Measurements from ENCODE around the gene DKK2.

The DKK2 gene

DNA sequence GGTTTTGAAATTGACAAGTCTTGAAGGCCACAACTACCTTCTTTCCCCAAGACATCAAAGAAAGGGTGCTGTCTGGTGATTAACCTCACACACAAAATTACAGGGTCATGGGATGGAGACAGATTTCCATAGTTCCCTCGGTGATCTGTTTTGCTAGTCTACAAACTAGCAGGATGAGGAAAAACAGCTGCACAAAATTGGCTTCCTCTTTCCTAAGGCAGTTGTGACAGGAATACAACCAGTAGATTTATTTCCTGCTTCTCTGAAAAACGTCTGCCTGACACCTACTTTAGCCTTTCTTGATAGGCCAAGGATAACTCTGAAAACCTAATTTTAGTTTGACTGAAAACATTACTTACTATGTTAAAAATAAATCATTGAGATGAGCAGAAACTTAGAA lies 39.6 kb downstream of the DKK2 start:
- in situ Hi-C loops (cut with MboI; ENCODE audit: low sequenced_read_pairs, unreplicated experiment): no loop called here
- no peak for DNase-seq (ENCODE audit: low spot score)
- TF ChIP-seq, protein P1, sequence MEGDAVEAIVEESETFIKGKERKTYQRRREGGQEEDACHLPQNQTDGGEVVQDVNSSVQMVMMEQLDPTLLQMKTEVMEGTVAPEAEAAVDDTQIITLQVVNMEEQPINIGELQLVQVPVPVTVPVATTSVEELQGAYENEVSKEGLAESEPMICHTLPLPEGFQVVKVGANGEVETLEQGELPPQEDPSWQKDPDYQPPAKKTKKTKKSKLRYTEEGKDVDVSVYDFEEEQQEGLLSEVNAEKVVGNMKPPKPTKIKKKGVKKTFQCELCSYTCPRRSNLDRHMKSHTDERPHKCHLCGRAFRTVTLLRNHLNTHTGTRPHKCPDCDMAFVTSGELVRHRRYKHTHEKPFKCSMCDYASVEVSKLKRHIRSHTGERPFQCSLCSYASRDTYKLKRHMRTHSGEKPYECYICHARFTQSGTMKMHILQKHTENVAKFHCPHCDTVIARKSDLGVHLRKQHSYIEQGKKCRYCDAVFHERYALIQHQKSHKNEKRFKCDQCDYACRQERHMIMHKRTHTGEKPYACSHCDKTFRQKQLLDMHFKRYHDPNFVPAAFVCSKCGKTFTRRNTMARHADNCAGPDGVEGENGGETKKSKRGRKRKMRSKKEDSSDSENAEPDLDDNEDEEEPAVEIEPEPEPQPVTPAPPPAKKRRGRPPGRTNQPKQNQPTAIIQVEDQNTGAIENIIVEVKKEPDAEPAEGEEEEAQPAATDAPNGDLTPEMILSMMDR (IDR thresholded peaks at IDR 0.05; ENCODE audit: borderline replicate concordance, control extremely low read depth, extremely low read depth, insufficient read depth, missing control alignments): no peak

DNA sequence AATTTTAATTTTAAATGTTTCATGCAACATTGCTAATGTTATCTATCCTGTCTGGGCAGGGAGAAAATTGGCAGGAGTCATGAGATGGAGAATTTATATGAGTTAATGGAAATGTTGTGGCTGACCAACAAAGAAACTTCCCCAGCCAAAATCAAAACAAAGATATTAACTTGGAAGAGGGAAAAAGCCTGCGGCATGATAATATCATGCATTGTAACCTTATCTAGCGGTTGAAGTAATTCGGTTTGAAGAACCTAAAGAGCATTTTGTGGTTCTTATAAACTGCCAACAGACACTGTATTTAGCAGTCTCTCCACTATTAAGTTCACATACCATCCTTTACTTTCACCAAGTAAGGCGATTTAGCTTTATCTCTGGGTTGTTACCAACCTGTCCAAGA lies 42.3 kb downstream of the DKK2 start:
- DNase-seq (ENCODE audit: low spot score): no peak
- TF ChIP-seq, protein P1 (IDR thresholded peaks at IDR 0.05; ENCODE audit: borderline replicate concordance, control extremely low read depth, extremely low read depth, insufficient read depth, missing control alignments): no peak

DNA sequence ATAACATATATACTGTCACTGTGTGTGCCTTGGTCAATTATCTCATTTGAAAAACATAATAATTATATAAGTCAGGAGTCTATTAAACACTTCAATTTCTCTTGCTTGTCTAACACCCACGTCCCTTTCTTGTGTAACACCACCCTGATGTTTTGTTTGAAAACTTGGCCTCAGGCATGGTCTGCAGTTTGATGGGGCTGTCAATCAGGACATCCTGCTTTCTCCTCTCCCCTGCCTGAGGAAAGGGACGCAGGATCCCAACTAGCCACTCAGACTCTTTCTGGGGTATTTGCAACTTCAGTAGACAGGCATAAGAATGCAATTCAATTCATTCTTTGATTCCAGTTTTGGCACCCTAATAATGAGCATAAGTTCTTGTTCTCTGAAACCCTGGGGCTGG lies 48.8 kb downstream of the DKK2 start:
- TF ChIP-seq, protein P1 (IDR thresholded peaks at IDR 0.05; ENCODE audit: borderline replicate concordance, control extremely low read depth, extremely low read depth, insufficient read depth, missing control alignments): no peak
- no peak for DNase-seq (ENCODE audit: low spot score)
- in situ Hi-C loops (cut with MboI; ENCODE audit: low sequenced_read_pairs, unreplicated experiment): no loop called here

More for the DNA sequence above, 42.3 kb downstream of the DKK2 start:
- in situ Hi-C loops (cut with MboI; ENCODE audit: low sequenced_read_pairs, unreplicated experiment): no loop called here

DNA sequence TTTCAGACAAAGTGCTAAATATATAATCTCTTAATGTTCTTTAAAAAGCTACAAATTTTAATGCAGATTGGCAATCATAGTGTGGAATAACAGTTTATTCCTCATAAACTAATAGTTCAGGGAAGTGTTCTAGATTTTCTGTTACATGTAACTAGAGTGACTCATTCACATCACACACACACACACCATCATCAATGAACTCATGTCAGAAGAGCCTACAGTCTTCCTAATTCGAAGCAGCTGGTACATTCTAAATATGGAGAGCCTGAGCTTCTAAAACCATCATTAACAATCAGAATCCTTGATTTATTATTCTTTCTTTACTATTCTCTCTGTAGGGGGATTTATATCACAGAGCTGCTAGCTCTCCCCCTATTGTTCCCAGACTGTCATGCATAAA lies 49.6 kb downstream of the DKK2 start:
- no peak for DNase-seq (ENCODE audit: low spot score)
- TF ChIP-seq, protein P1 (IDR thresholded peaks at IDR 0.05; ENCODE audit: borderline replicate concordance, control extremely low read depth, extremely low read depth, insufficient read depth, missing control alignments): no peak
- in situ Hi-C loops (cut with MboI; ENCODE audit: low sequenced_read_pairs, unreplicated experiment): no loop called here

DNA sequence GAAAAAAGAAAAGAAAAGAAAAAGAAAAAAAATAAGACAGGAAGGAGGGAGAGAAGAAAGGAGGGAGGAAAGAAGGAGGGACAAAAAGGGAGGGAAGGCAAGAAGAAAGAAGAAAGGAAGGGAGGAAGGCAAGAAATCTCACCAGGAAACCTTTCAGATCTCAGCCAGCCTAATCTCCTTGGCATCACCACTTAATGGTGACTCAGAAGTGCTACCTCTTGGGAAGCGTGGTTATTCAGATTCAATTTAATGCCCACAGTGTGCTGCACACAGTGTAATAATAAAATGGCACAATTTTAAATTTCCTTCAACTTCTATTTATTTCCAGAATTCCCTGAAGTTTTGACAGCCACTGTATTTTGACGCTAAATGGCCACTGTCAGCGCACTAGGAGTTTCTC lies 50.3 kb downstream of the DKK2 start:
- in situ Hi-C loops (cut with MboI; ENCODE audit: low sequenced_read_pairs, unreplicated experiment): no loop called here
- TF ChIP-seq, protein P1 (IDR thresholded peaks at IDR 0.05; ENCODE audit: borderline replicate concordance, control extremely low read depth, extremely low read depth, insufficient read depth, missing control alignments): no peak
- DNase-seq (ENCODE audit: low spot score): no peak

DNA sequence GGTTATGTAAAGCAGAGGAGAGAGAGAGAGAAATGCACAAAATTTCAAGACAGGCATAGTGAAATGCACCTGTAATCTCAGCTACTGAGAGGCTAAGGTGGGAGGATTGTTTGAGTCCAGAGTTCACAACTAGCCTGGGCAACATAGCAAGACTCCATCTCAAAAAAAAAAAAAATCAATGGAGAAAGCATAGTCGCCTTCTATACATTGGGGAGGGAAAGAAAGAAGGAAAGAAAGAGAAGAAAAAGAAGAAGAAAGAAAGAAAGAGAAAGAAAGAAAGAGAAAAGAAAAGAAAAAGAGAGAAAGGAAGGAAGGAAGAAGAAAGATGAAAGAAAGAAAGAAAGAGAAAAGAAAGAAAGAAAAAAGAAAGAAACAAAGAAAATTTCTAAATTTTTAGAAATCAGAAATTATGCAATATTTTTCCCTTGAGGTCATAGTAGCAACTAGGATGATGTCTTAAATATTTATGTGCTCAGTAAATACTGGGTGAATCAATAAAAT lies 53.4 kb downstream of the DKK2 start:
- TF ChIP-seq, protein P1 (IDR thresholded peaks at IDR 0.05; ENCODE audit: borderline replicate concordance, control extremely low read depth, extremely low read depth, insufficient read depth, missing control alignments): no peak
- DNase-seq (ENCODE audit: low spot score): no peak
- in situ Hi-C loops (cut with MboI; ENCODE audit: low sequenced_read_pairs, unreplicated experiment): no loop called here

DNA sequence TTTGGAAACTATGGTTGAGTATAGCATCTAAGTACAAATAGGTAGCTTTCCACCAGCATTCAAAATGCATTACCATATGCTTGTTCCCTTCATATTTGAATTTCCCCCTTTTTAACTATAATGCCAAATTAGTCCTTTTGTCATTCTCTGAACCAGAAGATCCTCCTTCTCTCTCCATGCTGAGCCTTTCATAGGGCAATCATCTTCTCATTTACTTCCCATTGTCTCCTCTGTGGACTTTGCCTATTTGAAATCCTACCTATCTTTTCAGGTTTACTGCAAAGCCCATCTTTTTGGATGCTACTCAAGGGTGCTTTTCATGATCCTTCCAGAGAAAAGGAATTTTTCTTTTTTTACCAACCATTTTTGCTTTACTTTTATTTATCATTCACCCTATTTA lies 54.7 kb downstream of the DKK2 start:
- TF ChIP-seq, protein P1 (IDR thresholded peaks at IDR 0.05; ENCODE audit: borderline replicate concordance, control extremely low read depth, extremely low read depth, insufficient read depth, missing control alignments): no peak
- in situ Hi-C loops (cut with MboI; ENCODE audit: low sequenced_read_pairs, unreplicated experiment): no loop called here
- DNase-seq (ENCODE audit: low spot score): no peak

Measured in GM13976 (cell line).